HG02970 (cell line): Measurements from ENCODE around the gene KCNJ12.
"Not testable (repeated sequence)": the region's sequence is repeated elsewhere in the genome, so short reads cannot be mapped to it uniquely, and the experiment has no call there.

Experiments
- ATAC-seq: cut with Tn5 transposase; IDR thresholded peaks from one replicate; pipeline ENCODE4 v1.9.1; 2021; ENCODE audit warnings: mild to moderate bottlenecking, moderate library complexity, moderate number of reproducible peaks; ENCODE audit not compliant: unreplicated experiment, low FRiP score

KCNJ12 gene

GRCh38 chr17:21417921-21418320, 41.8 kb downstream of the KCNJ12 start:
- no peak for ATAC-seq

- ATAC-seq, result no peak
Measured at GRCh38 chr17:21418446-21419298, 42.5 kb downstream of the KCNJ12 start.

DNA sequence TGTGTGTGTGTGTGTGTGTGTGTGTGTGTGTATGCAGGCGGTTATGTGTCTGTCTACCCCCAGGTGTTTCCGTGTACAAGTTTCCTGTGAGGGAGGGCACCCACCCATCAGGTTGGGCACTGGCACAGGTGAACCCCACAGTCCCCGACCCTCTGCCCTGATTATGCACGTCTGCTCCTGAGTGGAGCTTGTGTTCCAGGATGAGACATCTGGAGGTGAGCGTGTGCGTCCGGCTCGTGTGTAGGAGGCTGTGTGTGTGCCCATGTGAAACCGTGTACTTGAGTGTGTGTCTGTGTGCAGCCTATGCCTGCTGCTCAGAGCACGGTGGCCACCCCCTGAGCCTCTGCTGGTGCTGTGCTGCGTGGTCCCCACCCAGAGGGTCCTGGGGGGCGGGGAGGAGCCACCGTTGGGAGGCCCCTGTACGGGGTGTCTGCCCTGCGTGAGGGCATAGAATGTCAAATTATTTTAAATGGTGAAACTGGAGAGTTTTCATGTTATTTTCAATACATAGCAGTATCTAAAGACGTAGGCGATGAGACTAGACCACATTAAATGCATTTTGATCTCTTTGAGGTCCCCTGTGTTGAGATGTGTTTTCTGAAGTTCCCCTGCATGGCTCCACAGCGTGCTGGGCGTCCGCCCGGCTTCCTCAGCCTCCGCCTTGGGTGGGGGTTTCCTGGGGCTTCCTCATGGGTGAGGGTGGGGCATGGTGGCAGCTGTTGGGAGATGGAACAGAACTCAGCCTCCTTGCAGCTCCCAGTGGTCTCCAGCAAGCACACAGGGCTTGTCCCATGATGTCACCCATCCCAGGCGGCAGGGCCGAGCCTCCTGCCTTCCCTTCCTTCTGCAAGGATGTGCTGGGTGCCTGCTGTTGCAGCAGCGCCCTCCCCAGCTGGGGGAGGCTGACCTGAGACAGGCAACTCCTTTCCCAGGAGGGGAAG, 43.4 kb downstream of the KCNJ12 start:
- no peak for ATAC-seq

- ATAC-seq, result not testable (repeated sequence)
Measured at GRCh38 chr17:21420503-21421090, 44.4 kb downstream of the KCNJ12 start.

DNA sequence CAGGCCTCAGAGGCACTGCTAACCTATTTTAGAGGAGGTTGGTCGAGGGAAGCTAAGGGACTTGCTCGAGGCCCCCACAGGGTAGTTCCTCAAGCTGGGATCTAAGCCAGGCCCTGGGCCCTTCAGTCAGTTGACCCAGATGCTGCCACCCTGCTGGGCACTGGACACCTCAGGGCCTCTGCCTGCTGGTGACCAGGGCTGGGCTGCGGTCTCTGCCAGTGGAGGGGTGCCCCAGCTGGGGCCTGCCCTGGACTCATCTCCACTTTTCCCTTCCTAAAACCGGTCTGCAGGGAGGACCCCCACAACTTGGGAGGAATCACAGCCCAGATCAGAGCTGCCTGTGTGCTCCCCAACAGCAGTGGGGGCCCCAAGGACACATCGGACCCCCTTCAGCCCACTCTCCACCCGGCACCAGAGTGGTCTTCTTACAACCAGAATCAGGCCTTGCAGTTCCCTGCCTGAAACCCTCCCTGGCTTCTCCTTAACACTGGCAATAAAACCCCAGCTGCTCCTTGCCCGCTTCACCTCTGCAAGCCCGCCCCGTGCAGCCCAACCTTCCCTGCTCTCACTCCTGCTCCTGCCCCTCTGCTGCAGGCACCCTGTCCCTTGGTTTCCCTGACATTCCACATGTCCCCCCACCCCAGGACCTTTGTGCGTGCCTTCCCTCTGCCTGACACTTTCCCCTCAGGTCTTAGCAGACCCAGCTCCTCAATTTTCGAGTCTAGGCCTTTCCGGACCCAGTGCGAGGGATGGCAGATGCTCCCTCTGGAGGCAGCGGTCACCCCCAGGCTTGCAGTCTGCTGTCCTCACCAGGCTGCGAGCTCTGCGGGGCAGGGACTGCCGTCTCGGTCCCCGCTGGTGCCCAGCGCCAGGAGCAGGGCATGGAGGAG, 45.5 kb downstream of the KCNJ12 start:
- not testable (repeated sequence) for ATAC-seq

GRCh38 chr17:21422311-21423189, 46.4 kb downstream of the KCNJ12 start:
- ATAC-seq, result not testable (repeated sequence)

GRCh38 chr17:21423190-21423493, 47.0 kb downstream of the KCNJ12 start:
- ATAC-seq, result not testable (repeated sequence)

DNA sequence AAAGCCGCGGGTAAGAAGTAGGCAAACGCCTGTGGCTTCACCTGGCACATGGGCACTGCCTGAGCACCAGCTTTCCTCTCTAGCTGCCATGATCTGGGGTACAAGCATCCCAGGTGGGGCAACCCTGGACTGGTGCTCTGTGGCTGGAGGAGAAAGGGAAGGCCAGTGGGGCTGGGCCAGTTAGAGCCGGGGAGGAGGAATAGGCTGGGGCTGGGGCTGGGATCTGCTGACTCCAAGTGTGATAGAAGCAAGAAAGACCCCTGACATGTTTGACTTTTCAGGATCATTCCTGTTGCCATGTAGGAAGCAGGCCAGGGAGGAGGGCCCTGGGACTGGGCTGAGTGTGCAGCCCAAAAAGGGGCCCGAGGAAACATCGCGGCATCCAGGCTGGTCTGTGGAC, 48.5 kb downstream of the KCNJ12 start:
- ATAC-seq, result not testable (repeated sequence)

DNA sequence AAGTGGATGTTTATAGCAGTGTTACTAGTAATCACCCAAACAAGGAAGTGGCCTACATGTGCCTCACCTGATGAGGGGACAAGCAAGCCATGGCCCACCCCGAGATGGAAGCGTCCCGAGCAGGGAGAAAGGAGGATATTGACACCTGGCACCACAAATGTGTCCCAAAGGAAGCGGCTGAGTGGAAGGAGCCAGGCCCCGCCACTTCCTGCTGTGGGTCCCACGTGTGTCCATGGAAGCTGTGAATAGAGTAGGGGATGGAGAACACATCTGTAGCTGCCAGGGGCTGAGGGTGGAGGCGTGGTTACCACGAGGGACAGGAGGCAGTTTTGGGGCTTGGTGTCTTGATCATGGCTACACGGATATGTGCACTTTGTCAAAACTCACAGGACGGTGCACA, 49.2 kb downstream of the KCNJ12 start:
- no peak for ATAC-seq

DNA sequence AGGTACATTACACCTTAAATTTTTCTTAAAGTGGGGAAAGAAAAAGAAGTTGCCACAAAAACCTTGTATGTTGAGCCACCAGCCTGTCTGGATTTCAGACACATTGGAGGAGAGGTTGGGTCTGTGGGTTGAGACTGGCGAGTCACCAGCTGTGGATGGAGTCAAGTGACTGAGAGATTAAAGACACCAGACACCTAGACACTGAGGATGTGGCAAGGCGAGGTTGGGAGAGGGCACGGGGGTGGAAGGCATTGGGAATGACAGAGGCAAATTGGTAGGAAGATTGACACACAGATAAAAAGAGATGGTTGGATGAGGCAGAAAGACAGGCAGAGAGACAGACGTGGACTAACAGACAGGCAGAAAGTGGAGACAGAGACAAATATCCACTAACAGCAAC, 49.6 kb downstream of the KCNJ12 start:
- ATAC-seq, result no peak

GRCh38 chr17:21426246-21426645, 50.1 kb downstream of the KCNJ12 start:
- ATAC-seq, result not testable (repeated sequence)

GRCh38 chr17:21426876-21427275, 50.7 kb downstream of the KCNJ12 start:
- not testable (repeated sequence) for ATAC-seq

DNA sequence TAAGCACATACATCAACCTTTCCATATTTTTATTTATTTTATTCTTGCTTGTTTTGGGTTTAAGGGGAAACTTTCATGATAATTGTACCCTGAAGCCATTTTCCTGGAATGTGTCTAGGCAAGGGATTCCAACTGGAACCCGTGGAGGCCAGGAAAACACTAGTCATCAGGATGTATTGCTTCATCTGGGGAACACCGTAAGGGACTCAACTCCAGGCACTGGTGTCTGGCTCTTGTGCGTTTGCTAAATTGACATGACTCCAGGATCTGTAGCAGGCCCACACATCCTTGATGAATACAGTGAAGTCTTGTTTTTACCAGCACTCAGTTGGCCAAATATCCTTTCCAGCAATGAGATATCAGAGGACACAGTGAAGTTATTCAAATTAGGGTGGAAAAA, 51.6 kb downstream of the KCNJ12 start:
- not testable (repeated sequence) for ATAC-seq

- not testable (repeated sequence) for ATAC-seq
Measured at GRCh38 chr17:21428752-21429424, 52.7 kb downstream of the KCNJ12 start.

GRCh38 chr17:21429921-21430628, 53.9 kb downstream of the KCNJ12 start:
- not testable (repeated sequence) for ATAC-seq

DNA sequence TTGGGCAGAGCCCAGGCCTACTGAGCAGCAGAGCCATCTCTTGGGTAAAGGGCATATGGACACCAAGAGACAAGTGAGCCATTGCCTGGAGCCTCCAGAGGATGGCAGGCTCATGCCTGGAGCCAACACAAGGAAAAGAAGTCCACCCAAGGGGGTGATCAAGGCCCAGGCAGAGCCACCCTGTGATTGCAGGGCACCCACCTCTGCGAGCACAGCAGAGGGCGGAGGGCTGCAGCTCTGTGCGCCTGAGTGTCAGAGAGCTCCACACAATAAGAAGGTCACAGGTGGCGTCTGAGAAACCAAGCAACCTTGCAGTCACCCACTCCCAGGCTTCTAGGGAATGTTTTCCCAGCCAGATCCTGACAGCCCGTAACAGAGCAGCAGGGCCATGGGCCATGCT, 57.8 kb downstream of the KCNJ12 start:
- ATAC-seq, result not testable (repeated sequence)

GRCh38 chr17:21434976-21435375, 58.8 kb downstream of the KCNJ12 start:
- not testable (repeated sequence) for ATAC-seq

DNA sequence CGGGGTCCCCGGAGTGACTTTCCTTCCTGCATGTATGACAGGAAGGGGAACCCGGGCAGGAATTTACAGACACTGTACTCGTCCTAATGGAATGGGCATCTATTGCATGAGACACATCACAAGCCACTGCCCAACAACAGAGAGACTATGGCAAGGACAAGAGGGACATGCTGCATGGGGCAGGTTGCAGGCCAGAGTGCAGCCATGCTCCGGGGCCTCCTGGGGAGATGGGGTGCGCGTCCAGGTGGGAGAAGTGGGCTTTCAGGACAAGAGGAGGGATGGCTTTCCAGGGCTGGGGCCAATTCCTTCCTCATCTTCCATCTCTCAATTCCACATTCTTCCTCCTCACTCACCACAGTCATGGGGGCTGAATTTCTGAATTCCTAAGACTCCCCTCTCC, 60.3 kb downstream of the KCNJ12 start:
- not testable (repeated sequence) for ATAC-seq
